ENCODE measurements around the gene ITGB1BP1. TPM values are rescaled to one million over a fixed set of nuclear protein-coding genes. Genes with fewer than 3 reads are reported as not detected.

The ITGB1BP1 gene
- total RNA-seq, 1 experiment from 2014 or later: 36.7 TPM

DNA sequence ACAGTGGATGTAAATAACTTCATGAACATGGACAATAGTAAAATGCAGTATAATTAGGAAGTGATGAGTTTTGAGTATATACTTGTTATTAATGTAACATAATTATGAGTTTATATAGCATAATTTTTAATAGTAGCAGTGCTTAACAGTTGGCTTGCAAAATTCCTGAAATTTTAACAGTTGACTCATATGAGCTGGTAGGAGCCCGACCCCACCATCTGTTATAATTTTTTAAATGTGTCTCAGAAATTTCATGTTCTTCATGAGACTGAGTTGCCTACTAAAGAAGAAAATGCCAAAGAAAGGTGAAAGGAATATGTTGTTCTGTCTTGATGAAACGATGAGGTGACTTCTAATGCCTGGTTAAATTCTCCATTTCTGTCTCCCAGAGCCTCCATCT lies 62.6 kb downstream of the ITGB1BP1 start:
- Histone ChIP-seq H3K9ac (ENCODE audit: low read length) (no peak overlapping the region), H3K9me3 (ENCODE audit: low read length) (no peaks in the 10 kb centered on the region), H3K27ac (ENCODE audit: low read length) (no peak overlapping the region), H3K4me1 (ENCODE audit: low read length) (peaks cover 5% of the 10 kb centered on the region; the same call in 1 of the 2 replicates), H3K4me3 (ENCODE audit: low read length) (no peak overlapping the region), H3K4me2 (ENCODE audit: low read depth, low read length, poor library complexity, severe bottlenecking) (no peak overlapping the region), H3K27me3 (ENCODE audit: low read length) (no peaks in the 10 kb centered on the region), H3K36me3 (ENCODE audit: insufficient read depth, low read length) (no peaks in the 10 kb centered on the region), H2AFZ (ENCODE audit: low read length) (no peak overlapping the region), H4K20me1 (ENCODE audit: insufficient read depth, low read depth, low read length) (no peaks in the 10 kb centered on the region), H3K9me2 (replicated peaks; ENCODE audit: insufficient read depth, low read length) (no peaks in the 10 kb centered on the region), H3K79me2 (ENCODE audit: low read length) (no peaks in the 10 kb centered on the region)
- no peak for DNase-seq

DNA sequence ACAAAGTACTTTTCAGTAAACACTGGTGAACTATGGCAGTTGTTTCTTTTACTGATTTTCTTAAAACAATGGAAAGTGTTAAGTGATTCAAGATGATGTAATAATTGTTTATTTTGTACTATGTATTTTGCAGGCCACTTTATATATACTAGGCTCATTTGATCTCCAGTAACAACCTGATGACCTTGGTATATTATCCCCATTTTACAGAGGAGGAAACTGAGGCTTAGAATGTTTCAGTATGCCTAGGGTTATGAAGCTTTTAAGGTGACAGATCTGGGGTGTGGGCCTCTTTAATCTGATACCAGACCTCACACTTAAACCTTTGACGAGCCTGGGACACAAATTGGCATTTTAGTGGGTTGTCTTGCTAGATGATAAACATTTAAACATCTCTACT lies 63.2 kb downstream of the ITGB1BP1 start:
- peaks cover 5% of the 10 kb centered on the region; the same call in 1 of the 2 replicates for H3K4me1 ChIP-seq (ENCODE audit: low read length)
- no peak overlapping the region for H3K4me3 ChIP-seq (ENCODE audit: low read length)
- H3K79me2 ChIP-seq (ENCODE audit: low read length): no peaks in the 10 kb centered on the region
- H3K4me2 ChIP-seq (ENCODE audit: low read depth, low read length, poor library complexity, severe bottlenecking): no peak overlapping the region
- H3K36me3 ChIP-seq (ENCODE audit: insufficient read depth, low read length): no peaks in the 10 kb centered on the region
- H3K9me2 ChIP-seq (replicated peaks; ENCODE audit: insufficient read depth, low read length): no peaks in the 10 kb centered on the region
- H3K27me3 ChIP-seq (ENCODE audit: low read length): no peaks in the 10 kb centered on the region
- H3K9me3 ChIP-seq (ENCODE audit: low read length): no peaks in the 10 kb centered on the region
- no peak for DNase-seq
- H3K9ac ChIP-seq (ENCODE audit: low read length): no peak overlapping the region
- H2AFZ ChIP-seq (ENCODE audit: low read length): no peak overlapping the region
- H4K20me1 ChIP-seq (ENCODE audit: insufficient read depth, low read depth, low read length): no peaks in the 10 kb centered on the region
- no peak overlapping the region for H3K27ac ChIP-seq (ENCODE audit: low read length)

DNA sequence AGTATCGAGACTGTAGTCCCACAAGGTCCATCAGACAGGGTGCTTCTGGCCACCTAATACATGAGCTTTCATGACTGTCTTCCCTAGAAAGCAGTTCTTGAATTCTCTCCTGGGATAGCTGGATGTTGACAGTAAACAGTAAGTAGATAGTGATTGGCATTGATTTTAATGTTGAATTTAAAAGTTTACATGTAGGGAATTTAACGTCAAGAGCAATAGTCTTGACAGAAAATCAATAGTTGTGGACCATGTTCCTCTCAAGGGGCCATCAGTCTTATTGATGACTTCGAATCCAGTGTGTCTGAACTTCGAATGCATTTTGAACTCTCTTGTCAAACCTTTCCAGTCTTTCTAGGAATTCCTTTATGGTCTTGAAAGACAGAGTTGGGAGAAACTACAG lies 63.9 kb downstream of the ITGB1BP1 start:
- Histone ChIP-seq H3K27ac (ENCODE audit: low read length) (no peak overlapping the region), H3K79me2 (ENCODE audit: low read length) (no peaks in the 10 kb centered on the region), H3K4me2 (ENCODE audit: low read depth, low read length, poor library complexity, severe bottlenecking) (no peak overlapping the region), H3K9ac (ENCODE audit: low read length) (no peak overlapping the region), H3K27me3 (ENCODE audit: low read length) (no peaks in the 10 kb centered on the region), H3K9me3 (ENCODE audit: low read length) (no peaks in the 10 kb centered on the region), H4K20me1 (ENCODE audit: insufficient read depth, low read depth, low read length) (no peaks in the 10 kb centered on the region), H3K36me3 (ENCODE audit: insufficient read depth, low read length) (no peaks in the 10 kb centered on the region), H3K9me2 (replicated peaks; ENCODE audit: insufficient read depth, low read length) (no peaks in the 10 kb centered on the region), H3K4me3 (ENCODE audit: low read length) (no peak overlapping the region), H2AFZ (ENCODE audit: low read length) (no peak overlapping the region), H3K4me1 (ENCODE audit: low read length) (peaks cover 5% of the 10 kb centered on the region; the same call in 1 of the 2 replicates)
- no peak for DNase-seq

DNA sequence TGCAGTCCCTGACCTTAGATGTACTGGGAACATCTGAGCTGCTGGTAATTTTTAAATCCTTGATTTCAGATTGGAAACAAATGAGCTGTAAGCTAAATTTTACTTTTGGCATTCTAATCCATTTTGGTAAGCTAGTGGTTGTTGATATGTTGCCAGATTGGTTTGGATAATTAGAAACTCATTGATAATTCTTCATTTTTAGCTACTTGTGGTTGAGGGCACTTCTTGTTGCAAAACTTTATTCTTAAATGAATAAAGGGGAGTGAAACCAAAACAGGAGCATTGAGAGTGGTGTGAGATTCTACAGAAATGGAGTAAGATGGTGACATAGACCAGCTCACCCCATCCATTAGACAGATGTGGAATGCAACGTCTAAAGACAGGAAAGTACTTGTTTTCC lies 64.5 kb downstream of the ITGB1BP1 start:
- Histone ChIP-seq H3K4me2 (ENCODE audit: low read depth, low read length, poor library complexity, severe bottlenecking) (no peak overlapping the region), H3K9me3 (ENCODE audit: low read length) (no peaks in the 10 kb centered on the region), H2AFZ (ENCODE audit: low read length) (no peak overlapping the region), H4K20me1 (ENCODE audit: insufficient read depth, low read depth, low read length) (no peaks in the 10 kb centered on the region), H3K4me1 (ENCODE audit: low read length) (peaks cover 5% of the 10 kb centered on the region; the same call in 1 of the 2 replicates), H3K79me2 (ENCODE audit: low read length) (no peaks in the 10 kb centered on the region), H3K27ac (ENCODE audit: low read length) (no peak overlapping the region), H3K4me3 (ENCODE audit: low read length) (no peak overlapping the region), H3K27me3 (ENCODE audit: low read length) (no peaks in the 10 kb centered on the region), H3K9me2 (replicated peaks; ENCODE audit: insufficient read depth, low read length) (no peaks in the 10 kb centered on the region), H3K36me3 (ENCODE audit: insufficient read depth, low read length) (no peaks in the 10 kb centered on the region), H3K9ac (ENCODE audit: low read length) (no peak overlapping the region)
- no peak for DNase-seq

DNA sequence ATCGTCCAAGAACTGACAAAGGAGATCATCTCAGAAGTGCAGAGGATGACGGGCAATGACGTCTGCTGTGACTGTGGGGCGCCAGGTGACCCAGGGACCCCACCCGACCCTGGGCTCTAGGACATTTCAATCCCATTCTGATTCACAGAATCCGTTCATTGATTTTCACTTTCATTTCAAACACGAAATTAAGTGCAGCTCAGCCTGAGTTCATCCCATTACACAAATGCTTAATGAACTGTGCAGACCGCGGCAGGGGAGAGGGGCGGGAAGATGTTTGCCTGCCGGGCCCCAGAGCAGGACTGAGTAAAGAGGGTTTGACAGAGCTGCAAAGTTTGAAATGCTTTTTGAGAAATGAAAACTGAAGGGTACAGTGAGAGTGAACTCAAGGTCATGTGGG lies 67.1 kb downstream of the ITGB1BP1 start:
- DNase-seq: no peak
- no peaks in the 10 kb centered on the region for H3K9me2 ChIP-seq (replicated peaks; ENCODE audit: insufficient read depth, low read length)
- no peak overlapping the region for H3K27ac ChIP-seq (ENCODE audit: low read length)
- no peak overlapping the region for H3K4me2 ChIP-seq (ENCODE audit: low read depth, low read length, poor library complexity, severe bottlenecking)
- no peaks in the 10 kb centered on the region for H3K36me3 ChIP-seq (ENCODE audit: insufficient read depth, low read length)
- no peaks in the 10 kb centered on the region for H4K20me1 ChIP-seq (ENCODE audit: insufficient read depth, low read depth, low read length)
- no peaks in the 10 kb centered on the region for H3K9me3 ChIP-seq (ENCODE audit: low read length)
- H3K79me2 ChIP-seq (ENCODE audit: low read length): no peaks in the 10 kb centered on the region
- no peak overlapping the region for H2AFZ ChIP-seq (ENCODE audit: low read length)
- no peak overlapping the region for H3K9ac ChIP-seq (ENCODE audit: low read length)
- no peaks in the 10 kb centered on the region for H3K4me1 ChIP-seq (ENCODE audit: low read length)
- H3K27me3 ChIP-seq (ENCODE audit: low read length): no peaks in the 10 kb centered on the region
- H3K4me3 ChIP-seq (ENCODE audit: low read length): no peak overlapping the region

DNA sequence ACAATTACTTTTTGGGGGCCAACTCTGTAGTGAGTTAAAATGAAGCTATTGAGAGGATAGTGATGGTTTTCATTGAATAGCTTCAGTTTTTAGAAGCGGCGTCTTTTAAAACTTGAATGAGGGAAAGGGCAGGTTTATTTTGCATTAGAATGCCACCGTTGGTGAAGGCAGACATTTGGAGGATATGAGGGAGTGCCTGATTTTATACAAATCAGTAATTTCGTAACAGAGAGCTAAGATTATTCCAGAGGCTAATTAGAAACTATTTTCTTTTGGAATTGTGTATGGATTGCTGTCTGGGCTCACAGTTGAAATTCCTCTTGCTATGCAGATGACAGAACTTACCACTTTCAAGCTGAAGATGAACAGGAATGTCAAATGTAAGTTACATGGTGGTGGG lies 67.6 kb downstream of the ITGB1BP1 start:
- Histone ChIP-seq H2AFZ (ENCODE audit: low read length) (no peak overlapping the region), H3K9me2 (replicated peaks; ENCODE audit: insufficient read depth, low read length) (no peaks in the 10 kb centered on the region), H3K36me3 (ENCODE audit: insufficient read depth, low read length) (no peaks in the 10 kb centered on the region), H3K9me3 (ENCODE audit: low read length) (no peaks in the 10 kb centered on the region), H3K27me3 (ENCODE audit: low read length) (no peaks in the 10 kb centered on the region), H3K79me2 (ENCODE audit: low read length) (no peaks in the 10 kb centered on the region), H3K27ac (ENCODE audit: low read length) (no peak overlapping the region), H4K20me1 (ENCODE audit: insufficient read depth, low read depth, low read length) (no peaks in the 10 kb centered on the region), H3K4me3 (ENCODE audit: low read length) (no peak overlapping the region), H3K4me2 (ENCODE audit: low read depth, low read length, poor library complexity, severe bottlenecking) (no peak overlapping the region), H3K4me1 (ENCODE audit: low read length) (no peaks in the 10 kb centered on the region), H3K9ac (ENCODE audit: low read length) (no peak overlapping the region)
- no peak for DNase-seq

DNA sequence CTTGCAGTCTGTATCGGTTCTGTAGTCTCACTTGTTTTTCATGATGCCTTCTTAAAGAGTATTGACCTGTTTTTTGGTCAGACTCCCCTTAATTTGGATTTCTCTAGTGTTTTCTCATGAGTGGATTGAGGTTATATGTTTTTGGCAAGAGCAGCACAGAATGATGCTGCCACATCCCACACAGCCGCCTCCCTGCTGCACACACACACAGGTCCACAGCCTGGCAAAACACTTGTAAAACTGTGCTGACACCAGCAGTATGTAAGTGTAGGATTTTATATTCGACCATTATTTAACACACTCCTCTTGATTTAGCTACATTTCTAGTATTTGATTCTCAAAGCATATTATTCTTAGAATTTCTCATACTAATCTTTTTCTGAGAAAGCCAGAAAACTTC lies 68.1 kb downstream of the ITGB1BP1 start:
- no peaks in the 10 kb centered on the region for H3K9me2 ChIP-seq (replicated peaks; ENCODE audit: insufficient read depth, low read length)
- DNase-seq: no peak
- no peak overlapping the region for H3K4me2 ChIP-seq (ENCODE audit: low read depth, low read length, poor library complexity, severe bottlenecking)

DNA sequence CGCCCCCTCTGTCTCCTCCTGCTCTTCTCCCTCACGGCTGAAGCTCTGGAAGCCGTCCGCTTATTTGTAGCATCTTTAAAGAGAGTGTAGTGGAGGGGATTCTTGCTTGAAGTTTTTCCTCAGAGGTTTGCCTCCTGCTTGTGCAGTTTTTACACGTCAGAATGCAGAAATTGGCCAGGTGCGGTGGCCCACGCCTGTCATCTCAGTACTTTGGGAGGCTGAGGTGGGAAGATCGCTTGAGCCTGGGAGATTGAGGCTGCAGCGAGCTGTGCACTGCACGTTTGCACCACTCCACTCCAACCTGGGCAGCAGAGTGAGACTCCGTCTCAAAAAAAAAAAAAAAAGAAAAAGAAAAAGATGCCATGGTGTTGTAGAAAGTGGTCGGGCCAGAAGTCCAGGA lies 69.0 kb downstream of the ITGB1BP1 start:
- Histone ChIP-seq H2AFZ (ENCODE audit: low read length) (no peak overlapping the region), H3K9ac (ENCODE audit: low read length) (no peak overlapping the region), H3K36me3 (ENCODE audit: insufficient read depth, low read length) (no peaks in the 10 kb centered on the region), H3K4me1 (ENCODE audit: low read length) (no peaks in the 10 kb centered on the region), H3K9me3 (ENCODE audit: low read length) (no peaks in the 10 kb centered on the region), H4K20me1 (ENCODE audit: insufficient read depth, low read depth, low read length) (no peaks in the 10 kb centered on the region), H3K27me3 (ENCODE audit: low read length) (no peaks in the 10 kb centered on the region), H3K9me2 (replicated peaks; ENCODE audit: insufficient read depth, low read length) (no peaks in the 10 kb centered on the region), H3K4me2 (ENCODE audit: low read depth, low read length, poor library complexity, severe bottlenecking) (no peak overlapping the region), H3K79me2 (ENCODE audit: low read length) (no peaks in the 10 kb centered on the region), H3K27ac (ENCODE audit: low read length) (no peak overlapping the region), H3K4me3 (ENCODE audit: low read length) (no peak overlapping the region)
- DNase-seq: no peak

More for the DNA sequence above, 68.1 kb downstream of the ITGB1BP1 start:
- H3K79me2 ChIP-seq (ENCODE audit: low read length): no peaks in the 10 kb centered on the region
- H3K4me1 ChIP-seq (ENCODE audit: low read length): no peaks in the 10 kb centered on the region
- H3K27ac ChIP-seq (ENCODE audit: low read length): no peak overlapping the region
- no peak overlapping the region for H2AFZ ChIP-seq (ENCODE audit: low read length)
- no peak overlapping the region for H3K9ac ChIP-seq (ENCODE audit: low read length)
- H4K20me1 ChIP-seq (ENCODE audit: insufficient read depth, low read depth, low read length): no peaks in the 10 kb centered on the region
- H3K36me3 ChIP-seq (ENCODE audit: insufficient read depth, low read length): no peaks in the 10 kb centered on the region
- H3K9me3 ChIP-seq (ENCODE audit: low read length): no peaks in the 10 kb centered on the region
- H3K27me3 ChIP-seq (ENCODE audit: low read length): no peaks in the 10 kb centered on the region
- no peak overlapping the region for H3K4me3 ChIP-seq (ENCODE audit: low read length)
